ENCODE data around the gene TTC33. TPM values are rescaled to one million over a fixed set of nuclear protein-coding genes. Genes with fewer than 3 reads are reported as not detected.

TTC33 gene
- total RNA-seq, 1 donor from 2014 or later, result 15.2 TPM

Other genes with a start within 250 kb of the TTC33 start
- 7.4 TPM for gene PTGER4, start 76.0 kb downstream of the TTC33 start, total RNA-seq
- 29.9 TPM for gene PRKAA1, start 42.4 kb upstream of the TTC33 start, total RNA-seq
- 601 TPM for gene RPL37, start 79.3 kb upstream of the TTC33 start, total RNA-seq
- 5.3 TPM for gene CARD6, start 85.4 kb upstream of the TTC33 start, total RNA-seq
- 272 TPM for gene C7, start 153.5 kb upstream of the TTC33 start, total RNA-seq

Measured in Right ventricle myocardium superior (tissue), 1 donor.